ENCODE data around the gene BNC1. TPM values are rescaled to one million over a fixed set of nuclear protein-coding genes. Genes with fewer than 3 reads are reported as not detected.
"Not testable (repeated sequence)": the region's sequence is repeated elsewhere in the genome, so short reads cannot be mapped to it uniquely, and the experiment has no call there.

The BNC1 gene
- total RNA-seq, 6 experiments from 2014 or later = 0.12 to 0.31 (median 0.14) TPM; not detected in 3

DNA sequence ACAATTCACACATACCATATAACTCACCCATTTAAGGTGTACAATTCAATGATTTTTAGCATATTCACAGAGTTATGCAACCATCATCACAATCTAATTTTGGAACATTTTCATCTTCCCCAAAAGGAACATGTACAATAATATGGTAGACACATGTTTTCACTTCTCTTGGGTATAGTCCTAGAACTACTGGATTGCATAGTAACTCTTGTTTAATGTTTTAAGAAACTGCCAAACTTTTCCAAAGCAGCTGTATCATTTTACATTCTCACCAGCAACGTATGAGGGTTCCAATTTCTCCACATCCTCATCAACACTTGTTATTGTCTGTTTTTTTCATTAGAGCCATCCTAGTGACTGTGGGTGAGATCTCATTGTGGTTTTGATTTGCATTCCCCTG is 14.3 kb downstream of the BNC1 start:
- 15% methylated on average over 1 of the region's 1 CpG for WGBS (ENCODE audit: insufficient coverage, low coverage, low lambda C conversion rate, missing lambda C conversion rate)
- no peaks in the 10 kb centered on the region for H3K27me3 ChIP-seq
- intact Hi-C loops (cut with DNase I) = no loop called here
- no peaks in the 10 kb centered on the region for H3K36me3 ChIP-seq
- TF ChIP-seq POLR2A (IDR thresholded peaks at IDR 0.05) = no peak
- TF ChIP-seq CTCF (IDR thresholded peaks at IDR 0.05) = no peak
- H3K4me3 ChIP-seq = no peak overlapping the region
- H3K9me3 ChIP-seq = no peaks in the 10 kb centered on the region
- H3K4me1 ChIP-seq = no peaks in the 10 kb centered on the region
- no peak for DNase-seq
- ATAC-seq = no peak
- no peak overlapping the region for H3K27ac ChIP-seq

GRCh38 chr15:83268147-83268546 is 16.3 kb downstream of the BNC1 start:
- Histone ChIP-seq H3K27ac (no peak overlapping the region), H3K36me3 (no peaks in the 10 kb centered on the region), H3K27me3 (no peaks in the 10 kb centered on the region), H3K4me3 (no peak overlapping the region), H3K9me3 (no peaks in the 10 kb centered on the region), H3K4me1 (no peaks in the 10 kb centered on the region)
- ATAC-seq (no peak), DNase-seq (no peak)
- WGBS (ENCODE audit: insufficient coverage, low coverage, low lambda C conversion rate, missing lambda C conversion rate) = 45% methylated on average over 4 of the region's 4 CpGs
- TF ChIP-seq POLR2A (IDR thresholded peaks at IDR 0.05) (no peak), CTCF (IDR thresholded peaks at IDR 0.05) (no peak)
- intact Hi-C loops (cut with DNase I) = no loop called here

DNA sequence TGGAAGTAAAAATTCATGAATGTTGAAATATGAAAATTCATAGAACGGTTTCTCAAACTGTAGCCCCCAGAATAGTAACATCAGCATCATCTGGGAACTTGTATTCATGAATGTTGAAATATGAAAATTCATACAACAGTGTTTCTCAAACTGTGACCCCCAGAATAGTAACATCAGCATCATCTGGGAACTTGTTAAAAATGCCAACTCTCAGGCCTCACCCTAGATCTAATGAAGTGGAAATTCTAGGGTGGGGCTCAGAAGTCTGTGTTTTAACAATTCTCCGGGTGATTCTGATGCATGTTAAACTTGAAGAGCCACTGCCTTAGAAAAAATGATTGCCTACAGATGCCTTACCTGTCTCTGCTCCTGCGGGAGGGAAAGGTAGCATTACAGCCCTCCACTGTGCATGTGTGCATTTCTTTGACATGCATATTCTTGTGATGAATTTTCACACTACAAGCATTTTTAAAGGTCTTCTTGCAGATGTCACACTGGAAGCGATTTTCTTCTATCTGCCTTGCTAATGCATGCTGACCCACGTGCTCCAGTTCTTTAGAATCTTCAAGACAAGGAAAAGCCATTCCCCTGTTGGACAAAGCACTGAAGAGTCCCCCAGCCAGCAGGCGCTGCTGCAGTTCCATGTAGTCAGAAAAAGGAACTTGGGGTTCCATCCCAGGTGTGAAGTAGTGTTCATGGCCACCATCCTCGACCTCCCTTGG is 21.7 kb downstream of the BNC1 start:
- Histone ChIP-seq H3K36me3 (no peaks in the 10 kb centered on the region), H3K4me3 (no peak overlapping the region), H3K4me1 (no peaks in the 10 kb centered on the region), H3K27ac (no peak overlapping the region), H3K9me3 (no peaks in the 10 kb centered on the region), H3K27me3 (no peaks in the 10 kb centered on the region)
- ATAC-seq = no peak
- intact Hi-C loops (cut with DNase I) = no loop called here
- WGBS (ENCODE audit: insufficient coverage, low coverage, low lambda C conversion rate, missing lambda C conversion rate) = 58% methylated on average over 5 of the region's 7 CpGs
- DNase-seq = no peak
- TF ChIP-seq POLR2A (IDR thresholded peaks at IDR 0.05) (no peak), CTCF (IDR thresholded peaks at IDR 0.05) (no peak)

- WGBS (ENCODE audit: insufficient coverage, low coverage, low lambda C conversion rate, missing lambda C conversion rate) = 75% methylated on average over 5 of the region's 6 CpGs
These were observed 22.3 kb downstream of the BNC1 start for GRCh38 chr15:83262181-83262580.

GRCh38 chr15:83250781-83251180 is 33.7 kb downstream of the BNC1 start:
- intact Hi-C loops (cut with DNase I) = loop anchor here in 1 of 2 donors (10.0 kb wide), 1 partner anchor 124 kb away; no protein-coding TSS in a partner anchor
- Histone ChIP-seq H3K27ac (no peak overlapping the region), H3K27me3 (peaks cover 0 to 5% of the 10 kb centered on the region in 2 donors), H3K36me3 (no peaks in the 10 kb centered on the region), H3K4me3 (no peak overlapping the region), H3K4me1 (no peaks in the 10 kb centered on the region), H3K9me3 (no peaks in the 10 kb centered on the region)
- TF ChIP-seq POLR2A (IDR thresholded peaks at IDR 0.05) (no peak), CTCF (IDR thresholded peaks at IDR 0.05) (no peak)
- DNase-seq (no peak), ATAC-seq (no peak)

More at GRCh38 chr15:83262181-83262580, 22.3 kb downstream of the BNC1 start:
- ATAC-seq; H3K36me3 ChIP-seq; H3K4me1 ChIP-seq; H3K9me3 ChIP-seq; DNase-seq; intact Hi-C loops (cut with DNase I); H3K27ac ChIP-seq; H3K4me3 ChIP-seq; H3K27me3 ChIP-seq: not testable (repeated sequence)
